ENCODE results near the gene TEX264.

GRCh38 chr3:51733859-51734571 is 63.0 kb downstream of the TEX264 start:
- TF ChIP-seq CTCF (IDR thresholded peaks at IDR 0.05 in 8 of 11, conservative IDR thresholded peaks at IDR 0.05 in 3 of 11) (no peak), POLR2AphosphoS5 (IDR thresholded peaks at IDR 0.05) (no peak), POLR2A (IDR thresholded peaks at IDR 0.05) (no peak)
